Thoracic aorta (tissue), 2 donors: Measurements from ENCODE around the gene RGS10. TPM values are rescaled to one million over a fixed set of nuclear protein-coding genes. Genes with fewer than 3 reads are reported as not detected.

Experiments used
- ATAC-seq: fragments of 150-250 bp; one replicate; pipeline ENCODE4 v1.8.0; 2017; ENCODE audit warnings: low read depth; ENCODE audit not compliant: insufficient number of reproducible peaks, low FRiP score
- DNase-seq: peaks from one replicate; pipeline ENCODE4 v3.0.0-alpha.2; 2020; ENCODE audit warnings: low spot score
- H3K27ac ChIP-seq, 2 donors: fragments of 200-600 bp; sonication (generic); 1 replicate in 1 of 2; 2 replicates in 1 of 2; pipeline ENCODE4 v1.5.1; 2016; ENCODE audit warnings: mild to moderate bottlenecking in 2 of 2, moderate library complexity in 2 of 2
- H3K27me3 ChIP-seq: fragments of 200-600 bp; sonication (generic); replicated peaks from 2 replicates; pipeline ENCODE4 v1.6.0; 2016; ENCODE audit warnings: mild to moderate bottlenecking; ENCODE audit not compliant: insufficient read depth
- H3K36me3 ChIP-seq: fragments of 200-600 bp; sonication (generic); one replicate; pipeline ENCODE4 v1.5.1; 2016
- H3K4me1 ChIP-seq, 2 donors: fragments of 200-600 bp; sonication (generic); 1 replicate in 1 of 2; 2 replicates in 1 of 2; pipeline versions ENCODE4 v1.5.1 to v1.6.0; 2016; ENCODE audit warnings: low read depth in 2 of 2, mild to moderate bottlenecking in 1 of 2; ENCODE audit not compliant: control insufficient read depth in 1 of 2
- H3K4me3 ChIP-seq: fragments of 200-600 bp; sonication (generic); 2 replicates; pipeline ENCODE4 v1.5.1; 2016; ENCODE audit warnings: mild to moderate bottlenecking
- H3K9me3 ChIP-seq: fragments of 200-600 bp; sonication (generic); 2 replicates; pipeline ENCODE4 v1.5.1; 2016
- CTCF ChIP-seq: fragments of 200-600 bp; sonication (generic); IDR thresholded peaks from one replicate; pipeline ENCODE4 v1.5.1; 2019; ENCODE audit warnings: antibody characterized with exemption
- total RNA-seq, 2 donors: library from RNA; depleted of rRNA; stranded (reverse); fragments of >200 nt; gene quantifications; one replicate each; pipeline versions ENCODE4 v1.1.0 to v1.2.3, GENCODE V29; 2016

The RGS10 gene
- total RNA-seq, 2 donors from 2014 or later, result 33.2 to 37.1 TPM

GRCh38 chr10:119496273-119496672 lies 46.2 kb downstream of the RGS10 start:
- Histone ChIP-seq H3K27ac (no peak overlapping the region), H3K9me3 (no peaks in the 10 kb centered on the region), H3K27me3 (no peaks in the 10 kb centered on the region), H3K4me3 (no peak overlapping the region), H3K36me3 (peaks cover 4% of the 10 kb centered on the region), H3K4me1 (peaks cover 0 to 9% of the 10 kb centered on the region in 2 donors)
- no peak for DNase-seq
- no peak for ATAC-seq
- no peak for TF ChIP-seq CTCF

- H3K27ac ChIP-seq, result no peak overlapping the region
These were observed 47.0 kb downstream of the RGS10 start for GRCh38 chr10:119495545-119495944.

GRCh38 chr10:119495021-119495505 lies 47.5 kb downstream of the RGS10 start:
- H3K4me1 ChIP-seq, result peaks cover 0 to 9% of the 10 kb centered on the region in 2 donors
- DNase-seq, result no peak
- peaks cover 4% of the 10 kb centered on the region for H3K36me3 ChIP-seq
- no peak overlapping the region for H3K4me3 ChIP-seq
- no peak overlapping the region for H3K27ac ChIP-seq
- ATAC-seq, result no peak
- H3K27me3 ChIP-seq, result no peaks in the 10 kb centered on the region
- no peak for TF ChIP-seq CTCF
- no peaks in the 10 kb centered on the region for H3K9me3 ChIP-seq

More at GRCh38 chr10:119495545-119495944, 47.0 kb downstream of the RGS10 start:
- Histone ChIP-seq H3K4me1 (peaks cover 0 to 9% of the 10 kb centered on the region in 2 donors), H3K36me3 (peaks cover 4% of the 10 kb centered on the region), H3K27me3 (no peaks in the 10 kb centered on the region), H3K9me3 (no peaks in the 10 kb centered on the region), H3K4me3 (no peak overlapping the region)
- no peak for ATAC-seq
- TF ChIP-seq CTCF, result no peak
- DNase-seq, result no peak

- Histone ChIP-seq H3K27ac (no peak overlapping the region), H3K4me3 (no peak overlapping the region), H3K9me3 (no peaks in the 10 kb centered on the region), H3K4me1 (peaks cover 0 to 15% of the 10 kb centered on the region in 2 donors), H3K36me3 (peaks cover 4% of the 10 kb centered on the region), H3K27me3 (no peaks in the 10 kb centered on the region)
- DNase-seq, result no peak
- no peak for ATAC-seq
- TF ChIP-seq CTCF, result no peak
These were observed 48.1 kb downstream of the RGS10 start for GRCh38 chr10:119494236-119495020.

GRCh38 chr10:119493155-119493554 lies 49.4 kb downstream of the RGS10 start:
- Histone ChIP-seq H3K27ac (no peak overlapping the region), H3K27me3 (no peaks in the 10 kb centered on the region), H3K9me3 (no peaks in the 10 kb centered on the region), H3K4me1 (peaks cover 0 to 15% of the 10 kb centered on the region in 2 donors), H3K36me3 (no peaks in the 10 kb centered on the region), H3K4me3 (no peak overlapping the region)
- no peak for TF ChIP-seq CTCF
- DNase-seq (no peak), ATAC-seq (no peak)
